Stomach (tissue), 9 donors: ENCODE results near the gene IER5L. TPM values are rescaled to one million over a fixed set of nuclear protein-coding genes. Genes with fewer than 3 reads are reported as not detected.

Source experiments
- DNase-seq, 2 donors: peaks; one replicate each; pipeline versions ENCODE4 v3.0.0 to v3.0.0-alpha.2; 2013 to 2019
- H3K27ac ChIP-seq, 5 donors: fragments of 200-600 bp in 4 of 5; sonication (generic) in 4 of 5; one replicate each; pipeline ENCODE4 v1.5.1; 2013 to 2019; ENCODE audit warnings: mild to moderate bottlenecking in 1 of 5, moderate library complexity in 1 of 5
- H3K27me3 ChIP-seq, 3 donors: fragments of 200-600 bp; sonication (generic); one replicate each; pipeline ENCODE4 v1.5.1; 2017 to 2019; ENCODE audit warnings: mixed run types in 1 of 3
- H3K36me3 ChIP-seq, 4 donors: fragments of 200-600 bp; sonication (generic); 1 replicate in 3 of 4; 2 replicates in 1 of 4; pipeline ENCODE4 v1.5.1; 2016 to 2019
- H3K4me1 ChIP-seq, 4 donors: fragments of 200-600 bp; sonication (generic); one replicate each; pipeline ENCODE4 v1.5.1; 2016 to 2019
- H3K4me3 ChIP-seq, 4 donors: fragments of 200-600 bp; sonication (generic) in 3 of 4; one replicate each; pipeline ENCODE4 v1.5.1; 2016 to 2019; ENCODE audit warnings: mild to moderate bottlenecking in 1 of 4
- H3K9me3 ChIP-seq, 4 donors: fragments of 200-600 bp; sonication (generic); one replicate each; pipeline ENCODE4 v1.5.1; 2016 to 2019
- CTCF ChIP-seq, 7 experiments: fragments of 450-650 bp in 4 of 7; fragments of 200-600 bp in 3 of 7; sonication (generic) in 3 of 7; IDR thresholded peaks; one replicate each; pipeline ENCODE4 v1.5.1; 2016 to 2019; ENCODE audit warnings: antibody characterized with exemption in 7 of 7, control low read depth in 2 of 7, mild to moderate bottlenecking in 1 of 7
- EP300 ChIP-seq: sonication (generic); formaldehyde crosslinking; IDR thresholded peaks from one replicate; pipeline ENCODE4 v1.6.1; 2017; ENCODE audit warnings: antibody characterized with exemption
- POLR2A ChIP-seq, 4 donors: fragments of 450-650 bp; IDR thresholded peaks; one replicate each; pipeline ENCODE4 v1.6.1; 2016; ENCODE audit warnings: antibody characterized with exemption in 4 of 4, control low read depth in 2 of 4, mild to moderate bottlenecking in 1 of 4, moderate library complexity in 1 of 4
- POLR2AphosphoS5 ChIP-seq, 3 donors: sonication (generic); formaldehyde crosslinking; IDR thresholded peaks; one replicate each; pipeline ENCODE4 v1.6.1; 2016; ENCODE audit warnings: antibody characterized with exemption in 3 of 3
- WGBS, 5 donors: extraction: QIAGEN DNeasy Blood & Tissue Kit in 3 of 5; methylation state at CpG; one replicate each; pipeline versions ENCODE4 v1.1.5 to v1.1.7; 2013 to 2018; 5-methylcytosine and 5-hydroxymethylcytosine counted together
- intact Hi-C: fragments of 100-400 bp; cut with DNase I; formaldehyde crosslinking; loops from one replicate; pipeline ENCODE4 v1.15.1; 2023; ENCODE audit warnings: low total_unique reads
- polyA plus RNA-seq, 3 donors: library from polyadenylated mRNA; stranded (reverse); fragments of 200-250 nt; gene quantifications; one replicate each; pipeline ENCODE4 v1.2.3, GENCODE V29; 2013
- total RNA-seq, 5 donors: library from RNA; depleted of rRNA; stranded (reverse); fragments of >200 nt; gene quantifications; one replicate each; pipeline versions ENCODE4 v1.1.0 to v1.2.3, GENCODE V29; 2014 to 2016
- donor health status: healthy with polysubstance abuse.
- donor health status: Bipolar disorder and iron deficiency.
- donor health status: healthy.

Gene IER5L
- total and polyA plus RNA-seq, 8 donors: 2.6 to 30.4 (median 6.2) TPM

DNA sequence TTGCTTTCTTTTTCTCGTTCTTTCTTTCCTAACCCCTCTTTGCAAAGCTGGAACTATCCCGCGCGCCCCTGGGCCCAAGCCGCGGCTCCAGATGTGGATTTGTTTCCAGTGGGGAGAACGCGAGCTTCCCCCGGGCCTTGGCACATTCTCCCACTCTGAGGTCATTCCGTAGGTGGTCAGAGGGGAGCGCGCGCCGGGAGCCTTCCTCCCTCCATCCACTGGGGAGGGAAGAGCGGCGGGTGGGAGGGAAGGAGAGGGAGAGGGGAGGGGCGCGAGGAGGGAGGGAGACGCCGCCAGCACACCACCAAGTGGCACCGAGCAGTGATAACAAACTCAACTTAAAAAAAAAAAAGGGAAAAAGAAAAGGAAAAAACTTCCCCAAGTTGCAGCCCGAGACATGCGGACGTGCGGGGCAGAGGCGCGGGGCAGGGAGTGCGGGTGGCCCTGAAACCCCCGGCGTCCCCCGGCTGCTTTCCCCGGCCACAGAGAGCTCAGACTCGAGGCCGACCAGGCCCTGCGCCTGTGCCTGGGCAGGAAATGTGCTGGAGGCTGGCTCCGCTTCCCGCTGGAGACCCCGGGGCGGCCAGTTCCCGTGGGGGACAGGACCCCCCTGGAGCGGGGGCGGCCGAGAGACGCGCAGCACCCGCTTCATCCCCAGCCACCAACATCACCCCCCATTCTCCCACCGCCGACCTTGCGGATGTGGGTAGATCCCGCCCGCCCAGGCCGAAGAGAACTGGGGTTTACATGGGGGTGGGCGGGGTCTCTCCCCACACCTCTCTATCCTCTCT lies 3.1 kb downstream of the IER5L start:
- H3K4me1 ChIP-seq: peaks cover 39 to 57% (median 52%) of the 10 kb centered on the region in 4 donors
- WGBS, 5 donors: 1 to 2% (median 1%) methylated on average over 44 to 53 of the region's 53 CpGs

GRCh38 chr9:129174102-129174723 lies 3.8 kb downstream of the IER5L start:
- Histone ChIP-seq H3K9me3 (no peaks in the 10 kb centered on the region), H3K4me1 (peaks cover 40 to 57% (median 51%) of the 10 kb centered on the region in 4 donors), H3K27ac (peak overlapping the region; percentile 92 to 100 (median 98)), H3K4me3 (peak overlapping the region; percentile 61 to 99 (median 86)), H3K27me3 (no peaks in the 10 kb centered on the region), H3K36me3 (no peaks in the 10 kb centered on the region)
- peak; percentile 94 to 97 for DNase-seq
- TF ChIP-seq CTCF (IDR thresholded peaks at IDR 0.05) (peak in 6 of 7 experiments; percentile 31 to 99 (median 96)), EP300 (no peak), POLR2AphosphoS5 (IDR thresholded peaks at IDR 0.05) (peak; percentile 68 to 88 (median 87)), POLR2A (IDR thresholded peaks at IDR 0.05) (no peak)
- WGBS, 5 donors: 0 to 1% (median 0%) methylated on average over 27 to 55 of the region's 55 CpGs
- intact Hi-C loops: no loop called here

More for the DNA sequence above, 3.1 kb downstream of the IER5L start:
- intact Hi-C loops: no loop called here
- Histone ChIP-seq H3K9me3 (no peaks in the 10 kb centered on the region), H3K27me3 (no peaks in the 10 kb centered on the region), H3K36me3 (no peaks in the 10 kb centered on the region), H3K27ac (peak overlapping the region; percentile 92 to 100 (median 98)), H3K4me3 (peak overlapping the region; percentile 61 to 99 (median 86))
- DNase-seq: peak; percentile 79 to 94
- no peak for TF ChIP-seq EP300
- peak; percentile 22 to 67 (median 63) for TF ChIP-seq POLR2AphosphoS5 (IDR thresholded peaks at IDR 0.05)
- no peak for TF ChIP-seq CTCF (IDR thresholded peaks at IDR 0.05)
- peak in 2 of 4 donors; percentile 23 to 24 for TF ChIP-seq POLR2A (IDR thresholded peaks at IDR 0.05)

GRCh38 chr9:129173296-129174101 lies 4.6 kb downstream of the IER5L start:
- H3K9me3 ChIP-seq: no peaks in the 10 kb centered on the region
- intact Hi-C loops: no loop called here
- DNase-seq: peak in 1 of 2 donors; percentile 32
- peaks cover 43 to 55% (median 50%) of the 10 kb centered on the region in 4 donors for H3K4me1 ChIP-seq
- WGBS, 5 donors: 24 to 58% (median 25%) methylated on average over 10 to 29 of the region's 29 CpGs
- TF ChIP-seq POLR2AphosphoS5 (IDR thresholded peaks at IDR 0.05) (no peak), EP300 (no peak), CTCF (IDR thresholded peaks at IDR 0.05) (no peak), POLR2A (IDR thresholded peaks at IDR 0.05) (no peak)
- H3K27me3 ChIP-seq: no peaks in the 10 kb centered on the region
- no peaks in the 10 kb centered on the region for H3K36me3 ChIP-seq
- peak overlapping the region; percentile 92 to 100 (median 98) for H3K27ac ChIP-seq
- H3K4me3 ChIP-seq: peak overlapping the region; percentile 61 to 99 (median 86)

DNA sequence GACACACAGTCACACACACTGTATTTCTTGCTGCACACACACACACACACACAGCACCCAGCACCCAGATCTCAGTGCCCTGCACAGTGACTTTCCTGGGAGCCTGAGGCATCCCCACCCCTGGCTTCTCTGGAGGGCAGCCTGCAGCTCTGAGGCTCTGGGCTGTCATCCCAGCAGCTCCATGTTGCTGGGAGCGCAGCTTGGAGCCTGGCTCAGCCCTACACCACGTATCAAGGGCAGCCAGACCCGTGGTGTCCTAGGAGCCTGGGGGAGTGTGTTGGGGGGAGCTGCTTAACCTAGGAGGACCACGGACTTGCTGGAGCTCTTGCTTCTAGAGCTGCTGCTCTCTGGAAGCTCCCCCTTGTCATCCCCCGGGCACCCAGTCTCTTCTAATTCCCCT lies 5.2 kb downstream of the IER5L start:
- Histone ChIP-seq H3K27ac (peak overlapping the region in 4 of 5 donors; percentile 37 to 98 (median 74)), H3K36me3 (no peaks in the 10 kb centered on the region), H3K9me3 (no peaks in the 10 kb centered on the region), H3K27me3 (no peaks in the 10 kb centered on the region), H3K4me1 (peaks cover 45 to 55% (median 54%) of the 10 kb centered on the region in 4 donors), H3K4me3 (no peak overlapping the region)
- WGBS, 5 donors: 31 to 63% (median 42%) methylated on average over 2 to 5 of the region's 5 CpGs
- intact Hi-C loops: no loop called here
- peak in 1 of 2 donors; percentile 51 for DNase-seq
- TF ChIP-seq POLR2AphosphoS5 (IDR thresholded peaks at IDR 0.05) (no peak), EP300 (no peak), POLR2A (IDR thresholded peaks at IDR 0.05) (no peak), CTCF (IDR thresholded peaks at IDR 0.05) (no peak)
